ENCODE data around the gene GFRA1.
"Not testable (repeated sequence)": the region's sequence is repeated elsewhere in the genome, so short reads cannot be mapped to it uniquely, and the experiment has no call there.

The GFRA1 gene

GRCh38 chr10:116168329-116168728 is 104.7 kb downstream of the GFRA1 start:
- no peaks in the 10 kb centered on the region for H3K9me3 ChIP-seq (ENCODE audit: control insufficient read depth, low read length)
- no peak for DNase-seq

DNA sequence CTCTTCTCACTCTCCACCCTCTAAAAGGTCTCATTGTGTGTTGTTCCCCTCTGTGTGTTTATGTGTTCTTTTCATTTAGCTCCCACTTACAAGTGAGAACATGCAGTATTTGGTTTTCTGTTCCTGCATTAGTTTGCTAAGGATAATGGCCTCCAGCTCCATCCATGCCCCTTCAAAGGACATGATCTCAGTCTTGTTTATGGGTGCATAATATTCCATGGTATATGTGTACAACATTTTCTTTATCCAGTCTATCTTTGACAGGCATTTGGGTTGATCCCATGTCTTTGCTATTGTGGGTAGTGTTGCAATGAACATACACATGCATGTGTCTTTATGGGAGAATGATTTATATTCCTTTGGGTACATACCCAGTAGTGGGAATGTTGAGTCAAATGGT is 107.1 kb downstream of the GFRA1 start:
- not testable (repeated sequence) for H3K27me3 ChIP-seq (replicated peaks; ENCODE audit: control insufficient read depth, insufficient read depth, low read length, poor library complexity, severe bottlenecking); H3K9me3 ChIP-seq (ENCODE audit: control insufficient read depth, low read length); H3K36me3 ChIP-seq (ENCODE audit: control insufficient read depth, insufficient read depth, low read length); H3K4me3 ChIP-seq (ENCODE audit: insufficient read depth, low read depth, low read length, poor library complexity, severe bottlenecking); H3K4me1 ChIP-seq (ENCODE audit: control insufficient read depth, insufficient read depth, low read length, poor library complexity, severe bottlenecking); H3K27ac ChIP-seq (ENCODE audit: insufficient read depth, low read length, poor library complexity, severe bottlenecking); DNase-seq

More at GRCh38 chr10:116168329-116168728, 104.7 kb downstream of the GFRA1 start:
- no peaks in the 10 kb centered on the region for H3K4me1 ChIP-seq (ENCODE audit: control insufficient read depth, insufficient read depth, low read length, poor library complexity, severe bottlenecking)
- no peak overlapping the region for H3K4me3 ChIP-seq (ENCODE audit: insufficient read depth, low read depth, low read length, poor library complexity, severe bottlenecking)
- no peaks in the 10 kb centered on the region for H3K27me3 ChIP-seq (replicated peaks; ENCODE audit: control insufficient read depth, insufficient read depth, low read length, poor library complexity, severe bottlenecking)
- H3K27ac ChIP-seq (ENCODE audit: insufficient read depth, low read length, poor library complexity, severe bottlenecking), result no peak overlapping the region
- H3K36me3 ChIP-seq (ENCODE audit: control insufficient read depth, insufficient read depth, low read length), result no peaks in the 10 kb centered on the region

DNA sequence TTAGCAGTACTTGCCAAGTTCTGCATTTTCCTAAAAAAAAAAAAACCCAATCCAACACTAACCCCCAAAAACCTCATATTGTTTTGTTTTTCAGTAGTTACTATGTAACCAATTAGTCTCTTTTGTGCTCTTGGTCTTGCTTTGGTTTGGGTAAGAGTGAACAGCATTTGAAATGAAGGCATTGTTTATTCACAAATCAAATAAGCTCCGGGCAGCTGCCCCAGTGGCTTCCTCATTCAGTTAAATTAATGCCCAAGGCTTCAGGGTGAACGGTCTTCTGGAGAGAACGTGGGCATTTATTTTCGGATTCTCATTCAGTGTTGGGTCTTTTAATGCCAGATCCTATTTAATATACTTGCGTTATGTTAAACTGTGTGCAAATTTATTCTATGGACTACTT is 108.7 kb downstream of the GFRA1 start:
- H3K4me1 ChIP-seq (ENCODE audit: control insufficient read depth, insufficient read depth, low read length, poor library complexity, severe bottlenecking), result no peaks in the 10 kb centered on the region
- no peak overlapping the region for H3K27ac ChIP-seq (ENCODE audit: insufficient read depth, low read length, poor library complexity, severe bottlenecking)
- no peak overlapping the region for H3K4me3 ChIP-seq (ENCODE audit: insufficient read depth, low read depth, low read length, poor library complexity, severe bottlenecking)
- no peak for DNase-seq
- no peaks in the 10 kb centered on the region for H3K36me3 ChIP-seq (ENCODE audit: control insufficient read depth, insufficient read depth, low read length)
- H3K27me3 ChIP-seq (replicated peaks; ENCODE audit: control insufficient read depth, insufficient read depth, low read length, poor library complexity, severe bottlenecking), result no peaks in the 10 kb centered on the region
- no peaks in the 10 kb centered on the region for H3K9me3 ChIP-seq (ENCODE audit: control insufficient read depth, low read length)

DNA sequence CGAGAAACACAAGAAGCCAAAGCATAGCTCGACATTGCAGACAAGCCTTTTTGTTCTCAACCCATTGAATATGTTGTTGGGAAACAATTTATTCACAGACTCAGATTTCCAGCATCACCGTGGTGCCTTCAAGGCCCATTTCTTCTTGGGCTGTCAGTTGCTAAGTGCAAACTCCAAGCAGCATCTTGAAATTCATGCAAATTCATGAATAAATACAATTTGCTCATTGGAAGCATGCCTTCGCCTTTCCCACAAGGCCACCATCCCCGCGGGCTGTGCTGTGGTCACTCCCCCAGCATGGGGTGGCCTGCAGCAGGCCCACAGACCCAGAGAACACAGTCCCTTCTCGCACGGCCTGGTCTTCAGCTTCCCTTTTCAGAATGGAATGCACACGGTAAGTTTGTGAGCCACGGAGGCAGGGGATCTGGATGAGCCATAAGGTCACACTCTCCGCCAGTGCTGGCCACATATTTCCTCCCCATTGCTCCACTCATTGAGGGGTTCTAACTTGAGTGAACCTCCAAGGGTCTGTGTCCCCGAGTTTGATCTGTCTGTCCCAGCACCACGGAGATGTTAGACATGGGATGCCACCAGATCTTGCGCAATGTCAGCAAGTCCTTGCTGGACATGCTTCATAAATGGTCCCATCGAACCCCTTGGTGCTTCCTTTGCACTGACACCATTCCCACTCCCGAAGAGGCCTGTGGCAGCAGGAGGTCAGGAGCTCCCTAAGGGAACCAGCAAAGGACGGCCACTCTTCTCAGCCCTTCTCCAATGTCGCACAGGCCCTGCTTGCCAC is 109.5 kb downstream of the GFRA1 start:
- peaks cover 3% of the 10 kb centered on the region for H3K9me3 ChIP-seq (ENCODE audit: control insufficient read depth, low read length)
- H3K27ac ChIP-seq (ENCODE audit: insufficient read depth, low read length, poor library complexity, severe bottlenecking), result no peak overlapping the region
- DNase-seq, result no peak
- no peak overlapping the region for H3K4me3 ChIP-seq (ENCODE audit: insufficient read depth, low read depth, low read length, poor library complexity, severe bottlenecking)
- H3K4me1 ChIP-seq (ENCODE audit: control insufficient read depth, insufficient read depth, low read length, poor library complexity, severe bottlenecking), result no peaks in the 10 kb centered on the region
- no peaks in the 10 kb centered on the region for H3K36me3 ChIP-seq (ENCODE audit: control insufficient read depth, insufficient read depth, low read length)
- H3K27me3 ChIP-seq (replicated peaks; ENCODE audit: control insufficient read depth, insufficient read depth, low read length, poor library complexity, severe bottlenecking), result no peaks in the 10 kb centered on the region

DNA sequence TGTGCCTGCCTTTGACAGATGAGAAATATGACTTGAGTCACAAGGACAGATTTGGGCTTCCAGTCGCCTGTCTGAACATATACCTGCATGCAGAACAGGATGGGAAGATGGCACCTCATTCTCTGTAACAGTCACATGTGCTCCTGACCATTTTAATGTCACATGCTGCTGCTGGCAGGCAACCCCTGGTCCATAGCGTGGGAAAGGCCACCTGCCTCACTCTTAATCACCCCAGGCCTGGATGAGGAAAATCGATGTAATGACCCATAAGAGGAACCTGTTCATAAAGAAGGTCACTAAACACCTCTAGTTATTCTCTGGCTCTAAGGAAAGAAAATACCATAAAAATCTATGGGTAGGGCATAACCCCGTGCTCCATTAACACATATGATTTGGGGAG is 110.2 kb downstream of the GFRA1 start:
- Histone ChIP-seq H3K4me3 (ENCODE audit: insufficient read depth, low read depth, low read length, poor library complexity, severe bottlenecking) (no peak overlapping the region), H3K4me1 (ENCODE audit: control insufficient read depth, insufficient read depth, low read length, poor library complexity, severe bottlenecking) (no peaks in the 10 kb centered on the region), H3K27ac (ENCODE audit: insufficient read depth, low read length, poor library complexity, severe bottlenecking) (no peak overlapping the region), H3K27me3 (replicated peaks; ENCODE audit: control insufficient read depth, insufficient read depth, low read length, poor library complexity, severe bottlenecking) (no peaks in the 10 kb centered on the region), H3K36me3 (ENCODE audit: control insufficient read depth, insufficient read depth, low read length) (no peaks in the 10 kb centered on the region), H3K9me3 (ENCODE audit: control insufficient read depth, low read length) (peaks cover 3% of the 10 kb centered on the region)
- DNase-seq, result no peak

DNA sequence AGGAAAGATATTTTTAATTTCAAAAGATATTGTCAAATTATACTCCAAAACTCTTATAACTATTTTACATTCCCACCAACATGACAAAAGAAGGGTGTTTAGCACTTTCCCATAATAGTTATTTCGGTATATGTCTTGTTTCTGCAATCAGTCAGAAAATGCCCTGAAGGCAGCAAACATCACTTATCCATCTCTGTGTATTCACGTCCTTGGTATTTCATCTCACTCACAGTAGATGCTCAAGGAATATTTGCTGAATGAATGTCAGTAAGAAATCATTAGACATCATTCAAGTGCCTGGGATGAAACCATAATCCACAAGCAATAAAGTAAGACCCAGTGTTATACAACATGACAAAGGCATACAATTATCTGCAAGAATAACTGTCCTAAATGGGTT is 112.7 kb downstream of the GFRA1 start:
- Histone ChIP-seq H3K36me3 (ENCODE audit: control insufficient read depth, insufficient read depth, low read length) (no peaks in the 10 kb centered on the region), H3K27me3 (replicated peaks; ENCODE audit: control insufficient read depth, insufficient read depth, low read length, poor library complexity, severe bottlenecking) (no peaks in the 10 kb centered on the region), H3K4me1 (ENCODE audit: control insufficient read depth, insufficient read depth, low read length, poor library complexity, severe bottlenecking) (no peaks in the 10 kb centered on the region), H3K27ac (ENCODE audit: insufficient read depth, low read length, poor library complexity, severe bottlenecking) (no peak overlapping the region), H3K4me3 (ENCODE audit: insufficient read depth, low read depth, low read length, poor library complexity, severe bottlenecking) (no peak overlapping the region), H3K9me3 (ENCODE audit: control insufficient read depth, low read length) (peaks cover 3% of the 10 kb centered on the region)
- no peak for DNase-seq

DNA sequence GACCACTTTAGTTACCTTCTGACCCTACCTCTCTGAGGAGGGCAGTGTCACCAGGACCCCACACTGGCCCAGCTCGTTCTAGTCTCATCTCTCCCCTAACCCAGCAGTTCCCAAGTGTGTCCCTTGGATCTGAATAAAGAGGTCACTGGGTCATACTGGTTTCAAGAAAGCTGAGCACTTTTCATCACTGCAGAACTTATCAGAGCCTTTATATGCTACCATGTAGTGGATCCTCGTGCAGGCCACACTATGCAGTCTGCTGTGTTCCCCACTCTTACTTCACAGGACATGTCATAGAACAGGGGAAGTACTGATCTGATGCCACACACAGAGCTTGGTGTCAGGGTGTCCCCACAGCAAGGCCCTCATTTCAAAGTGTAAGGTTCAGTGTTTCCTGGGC is 113.8 kb downstream of the GFRA1 start:
- H3K36me3 ChIP-seq (ENCODE audit: control insufficient read depth, insufficient read depth, low read length), result no peaks in the 10 kb centered on the region
- no peak overlapping the region for H3K27ac ChIP-seq (ENCODE audit: insufficient read depth, low read length, poor library complexity, severe bottlenecking)
- H3K27me3 ChIP-seq (replicated peaks; ENCODE audit: control insufficient read depth, insufficient read depth, low read length, poor library complexity, severe bottlenecking), result no peaks in the 10 kb centered on the region
- H3K9me3 ChIP-seq (ENCODE audit: control insufficient read depth, low read length), result peaks cover 3% of the 10 kb centered on the region
- no peak for DNase-seq
- H3K4me3 ChIP-seq (ENCODE audit: insufficient read depth, low read depth, low read length, poor library complexity, severe bottlenecking), result no peak overlapping the region
- H3K4me1 ChIP-seq (ENCODE audit: control insufficient read depth, insufficient read depth, low read length, poor library complexity, severe bottlenecking), result no peaks in the 10 kb centered on the region

- Histone ChIP-seq H3K9me3 (ENCODE audit: control insufficient read depth, low read length) (peaks cover 3% of the 10 kb centered on the region), H3K4me1 (ENCODE audit: control insufficient read depth, insufficient read depth, low read length, poor library complexity, severe bottlenecking) (no peaks in the 10 kb centered on the region), H3K36me3 (ENCODE audit: control insufficient read depth, insufficient read depth, low read length) (no peaks in the 10 kb centered on the region), H3K27me3 (replicated peaks; ENCODE audit: control insufficient read depth, insufficient read depth, low read length, poor library complexity, severe bottlenecking) (no peaks in the 10 kb centered on the region), H3K27ac (ENCODE audit: insufficient read depth, low read length, poor library complexity, severe bottlenecking) (no peak overlapping the region), H3K4me3 (ENCODE audit: insufficient read depth, low read depth, low read length, poor library complexity, severe bottlenecking) (no peak overlapping the region)
- no peak for DNase-seq
These were observed 115.0 kb downstream of the GFRA1 start for GRCh38 chr10:116158036-116158435.

DNA sequence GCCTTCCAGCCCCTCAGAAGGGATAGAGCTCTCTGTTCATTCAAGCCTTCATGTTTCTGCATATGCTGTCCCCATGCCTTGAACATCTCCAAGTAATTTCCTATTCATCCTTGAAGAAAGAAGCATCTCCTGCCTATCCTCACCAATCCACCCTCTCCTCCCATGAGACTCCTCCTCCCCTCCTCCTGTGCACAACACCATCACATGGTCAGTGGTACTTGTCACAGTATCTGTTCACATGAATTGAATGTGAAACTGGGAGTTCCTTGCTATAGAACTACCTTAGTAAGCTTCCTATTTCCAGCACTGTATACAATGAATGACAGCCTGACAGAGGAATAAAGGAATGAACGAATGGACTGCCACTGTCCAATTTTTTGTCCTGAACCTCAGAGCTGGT is 115.5 kb downstream of the GFRA1 start:
- Histone ChIP-seq H3K27ac (ENCODE audit: insufficient read depth, low read length, poor library complexity, severe bottlenecking) (no peak overlapping the region), H3K4me3 (ENCODE audit: insufficient read depth, low read depth, low read length, poor library complexity, severe bottlenecking) (no peak overlapping the region), H3K36me3 (ENCODE audit: control insufficient read depth, insufficient read depth, low read length) (no peaks in the 10 kb centered on the region), H3K27me3 (replicated peaks; ENCODE audit: control insufficient read depth, insufficient read depth, low read length, poor library complexity, severe bottlenecking) (no peaks in the 10 kb centered on the region), H3K4me1 (ENCODE audit: control insufficient read depth, insufficient read depth, low read length, poor library complexity, severe bottlenecking) (no peaks in the 10 kb centered on the region), H3K9me3 (ENCODE audit: control insufficient read depth, low read length) (peaks cover 3% of the 10 kb centered on the region)
- no peak for DNase-seq

- Histone ChIP-seq H3K27me3 (replicated peaks; ENCODE audit: control insufficient read depth, insufficient read depth, low read length, poor library complexity, severe bottlenecking) (no peaks in the 10 kb centered on the region), H3K4me3 (ENCODE audit: insufficient read depth, low read depth, low read length, poor library complexity, severe bottlenecking) (no peak overlapping the region), H3K4me1 (ENCODE audit: control insufficient read depth, insufficient read depth, low read length, poor library complexity, severe bottlenecking) (no peaks in the 10 kb centered on the region), H3K27ac (ENCODE audit: insufficient read depth, low read length, poor library complexity, severe bottlenecking) (no peak overlapping the region), H3K36me3 (ENCODE audit: control insufficient read depth, insufficient read depth, low read length) (no peaks in the 10 kb centered on the region), H3K9me3 (ENCODE audit: control insufficient read depth, low read length) (peaks cover 3% of the 10 kb centered on the region)
- no peak for DNase-seq
These were observed 116.2 kb downstream of the GFRA1 start for GRCh38 chr10:116156819-116157218.

Measured in effector memory CD4-positive, alpha-beta T cell (primary cell).